ENCODE results near the gene GRM3.

Gene GRM3

DNA sequence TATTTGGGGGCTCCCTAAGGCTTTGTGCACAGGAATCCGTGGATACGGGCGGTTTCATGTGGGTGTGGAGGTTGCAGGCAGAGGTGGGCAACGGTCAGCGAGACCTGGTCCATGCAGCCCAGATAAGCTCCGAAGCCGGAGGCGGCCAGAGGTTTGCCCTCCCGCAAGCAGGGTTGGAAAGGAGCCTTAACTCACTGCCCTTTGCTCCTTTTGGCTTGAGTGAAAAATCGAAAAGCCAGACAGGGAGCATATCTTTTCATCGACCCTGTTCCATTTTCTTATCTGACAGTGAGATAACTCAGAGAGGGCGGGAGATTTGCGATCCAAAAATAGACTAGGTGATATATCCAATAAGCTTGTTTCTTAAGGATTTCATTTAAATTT is 1.5 kb downstream of the GRM3 start:
- TF ChIP-seq, protein P1, sequence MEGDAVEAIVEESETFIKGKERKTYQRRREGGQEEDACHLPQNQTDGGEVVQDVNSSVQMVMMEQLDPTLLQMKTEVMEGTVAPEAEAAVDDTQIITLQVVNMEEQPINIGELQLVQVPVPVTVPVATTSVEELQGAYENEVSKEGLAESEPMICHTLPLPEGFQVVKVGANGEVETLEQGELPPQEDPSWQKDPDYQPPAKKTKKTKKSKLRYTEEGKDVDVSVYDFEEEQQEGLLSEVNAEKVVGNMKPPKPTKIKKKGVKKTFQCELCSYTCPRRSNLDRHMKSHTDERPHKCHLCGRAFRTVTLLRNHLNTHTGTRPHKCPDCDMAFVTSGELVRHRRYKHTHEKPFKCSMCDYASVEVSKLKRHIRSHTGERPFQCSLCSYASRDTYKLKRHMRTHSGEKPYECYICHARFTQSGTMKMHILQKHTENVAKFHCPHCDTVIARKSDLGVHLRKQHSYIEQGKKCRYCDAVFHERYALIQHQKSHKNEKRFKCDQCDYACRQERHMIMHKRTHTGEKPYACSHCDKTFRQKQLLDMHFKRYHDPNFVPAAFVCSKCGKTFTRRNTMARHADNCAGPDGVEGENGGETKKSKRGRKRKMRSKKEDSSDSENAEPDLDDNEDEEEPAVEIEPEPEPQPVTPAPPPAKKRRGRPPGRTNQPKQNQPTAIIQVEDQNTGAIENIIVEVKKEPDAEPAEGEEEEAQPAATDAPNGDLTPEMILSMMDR (IDR thresholded peaks at IDR 0.05; ENCODE audit: borderline replicate concordance, control extremely low read depth, extremely low read depth, insufficient read depth, missing control alignments) = no peak
- in situ Hi-C loops (cut with MboI; ENCODE audit: low sequenced_read_pairs, unreplicated experiment) = no loop called here
- no peak for DNase-seq (ENCODE audit: low spot score)

DNA sequence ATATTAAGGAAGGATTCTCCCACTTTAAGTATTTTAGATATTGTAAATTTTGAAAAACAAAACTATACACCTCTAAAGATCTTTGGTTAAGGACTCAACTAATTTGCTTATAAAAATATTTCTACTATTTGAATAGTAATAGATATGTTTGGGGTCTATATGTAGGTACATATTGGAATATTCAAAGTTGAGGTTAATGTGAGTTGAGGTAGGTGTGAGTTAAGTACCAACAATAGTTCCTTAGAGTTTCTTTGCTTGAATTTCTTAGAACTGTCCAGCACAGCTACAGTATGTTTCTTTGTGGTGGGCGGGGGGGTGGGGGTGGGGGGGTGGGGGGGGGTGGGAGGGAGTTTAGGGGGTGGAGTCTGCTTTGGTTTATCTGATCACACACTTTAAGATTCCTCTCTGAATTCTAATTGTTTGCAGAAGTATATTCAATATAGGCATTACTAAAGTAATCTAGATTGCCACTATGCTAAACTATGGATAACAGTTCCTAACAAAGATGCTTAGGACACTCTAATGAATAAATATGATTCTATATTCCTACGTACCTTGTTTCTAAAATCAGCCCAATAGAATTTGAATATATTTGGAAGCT is 2.1 kb downstream of the GRM3 start:
- DNase-seq (ENCODE audit: low spot score) = no peak
- TF ChIP-seq, protein P1 (IDR thresholded peaks at IDR 0.05; ENCODE audit: borderline replicate concordance, control extremely low read depth, extremely low read depth, insufficient read depth, missing control alignments) = no peak
- in situ Hi-C loops (cut with MboI; ENCODE audit: low sequenced_read_pairs, unreplicated experiment) = no loop called here

DNA sequence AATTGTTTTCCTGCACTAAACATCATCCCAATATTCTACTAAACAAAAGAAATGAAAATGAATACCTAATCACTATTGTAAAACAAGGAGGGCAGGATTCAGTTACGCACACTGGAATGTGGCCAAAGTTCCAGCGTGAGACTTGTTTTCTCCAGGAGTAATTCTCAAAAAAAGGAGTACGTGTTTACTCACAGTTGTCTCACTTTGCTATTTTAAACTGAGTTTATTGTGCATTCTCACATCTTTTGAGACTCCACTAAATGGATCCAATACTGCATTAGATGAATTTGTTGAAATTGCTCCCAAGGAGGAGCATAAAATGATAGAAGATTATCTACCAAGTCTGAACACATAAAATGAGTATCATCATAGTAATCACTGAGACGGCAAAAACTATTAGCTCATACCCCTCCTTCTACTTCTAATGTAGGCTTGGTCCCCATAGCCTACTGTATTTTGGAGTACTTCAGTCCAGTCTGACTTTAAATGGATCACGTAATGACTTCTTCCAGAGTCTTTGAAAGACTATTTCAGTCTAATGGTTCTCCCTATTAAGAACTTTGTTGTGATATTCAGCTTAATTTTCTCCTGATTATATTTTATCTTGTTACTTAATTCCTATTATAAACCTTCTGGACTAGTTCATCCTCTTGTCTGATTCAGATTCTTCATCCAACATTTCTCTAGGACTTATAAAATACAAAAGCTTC is 3.8 kb downstream of the GRM3 start:
- no peak for DNase-seq (ENCODE audit: low spot score)
- in situ Hi-C loops (cut with MboI; ENCODE audit: low sequenced_read_pairs, unreplicated experiment) = no loop called here

GRCh38 chr7:86648169-86648568 is 4.5 kb downstream of the GRM3 start:
- TF ChIP-seq, protein P1 (IDR thresholded peaks at IDR 0.05; ENCODE audit: borderline replicate concordance, control extremely low read depth, extremely low read depth, insufficient read depth, missing control alignments) = no peak
- no peak for DNase-seq (ENCODE audit: low spot score)

More for the DNA sequence above, 3.8 kb downstream of the GRM3 start:
- TF ChIP-seq, protein P1 (IDR thresholded peaks at IDR 0.05; ENCODE audit: borderline replicate concordance, control extremely low read depth, extremely low read depth, insufficient read depth, missing control alignments) = no peak

DNA sequence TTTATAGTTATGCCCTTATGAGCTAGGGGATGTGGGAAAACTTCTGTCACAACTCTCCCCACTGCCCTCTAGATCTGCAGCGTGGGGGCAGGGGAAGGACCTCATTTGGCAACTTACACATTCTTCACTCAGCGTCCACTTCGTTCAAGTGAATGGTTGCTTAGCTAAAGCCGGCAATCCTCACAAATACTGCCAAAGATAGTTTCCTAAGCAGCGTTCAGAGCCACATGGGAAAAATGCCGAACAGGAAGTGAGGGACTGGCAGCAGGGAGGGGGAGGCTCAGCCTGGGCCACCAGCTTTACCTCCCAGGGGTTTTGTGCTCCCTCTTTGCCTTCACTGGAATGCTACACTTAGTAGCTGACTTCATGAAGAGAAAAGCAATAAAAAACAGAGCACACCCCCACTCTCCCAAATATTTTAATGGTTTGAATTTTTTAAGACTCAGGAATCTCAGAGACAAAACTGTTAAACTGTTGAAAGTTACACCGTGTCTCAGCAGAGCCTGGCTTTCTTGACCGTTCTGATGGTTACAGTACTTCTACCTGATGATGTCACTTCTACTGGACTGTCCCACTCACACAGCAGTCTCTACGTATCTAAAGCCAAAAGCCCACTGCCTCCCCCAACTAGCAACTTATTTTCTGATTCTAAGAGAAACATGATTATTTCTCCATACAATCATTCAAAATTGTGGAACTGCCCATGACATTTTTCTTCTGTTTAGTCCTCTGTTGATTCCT is 10.4 kb downstream of the GRM3 start:
- no peak for DNase-seq (ENCODE audit: low spot score)
- TF ChIP-seq, protein P1 (IDR thresholded peaks at IDR 0.05; ENCODE audit: borderline replicate concordance, control extremely low read depth, extremely low read depth, insufficient read depth, missing control alignments) = no peak

More at GRCh38 chr7:86648169-86648568, 4.5 kb downstream of the GRM3 start:
- in situ Hi-C loops (cut with MboI; ENCODE audit: low sequenced_read_pairs, unreplicated experiment) = no loop called here

DNA sequence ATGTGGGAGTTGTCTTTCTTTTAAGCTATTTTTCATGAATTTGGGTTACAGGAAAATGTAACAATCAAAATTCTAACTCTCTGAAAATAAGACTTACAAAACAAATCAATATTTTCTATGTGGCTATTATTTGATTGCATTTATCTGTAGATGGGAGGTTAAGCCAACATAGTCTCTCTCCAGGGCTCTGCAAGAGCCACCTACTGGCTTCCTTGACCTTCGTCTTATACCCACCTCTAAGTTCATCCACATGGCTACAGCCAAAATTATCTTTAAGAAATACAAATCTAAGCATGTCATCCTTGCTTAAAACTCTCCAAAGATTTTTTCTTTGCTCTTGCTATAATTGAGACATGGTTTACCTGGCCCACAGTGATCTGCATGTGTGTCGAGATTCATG is 14.2 kb downstream of the GRM3 start:
- in situ Hi-C loops (cut with MboI; ENCODE audit: low sequenced_read_pairs, unreplicated experiment) = no loop called here
- TF ChIP-seq, protein P1 (IDR thresholded peaks at IDR 0.05; ENCODE audit: borderline replicate concordance, control extremely low read depth, extremely low read depth, insufficient read depth, missing control alignments) = no peak
- DNase-seq (ENCODE audit: low spot score) = no peak

More for the DNA sequence above, 10.4 kb downstream of the GRM3 start:
- in situ Hi-C loops (cut with MboI; ENCODE audit: low sequenced_read_pairs, unreplicated experiment) = no loop called here

Measured in GM13976 (cell line).